Body of pancreas (tissue), 4 donors: ENCODE results near the gene CACTIN.
A peak's percentile ranks its signal among the peaks of the same experiment; 100 is the strongest.

Experiments
- POLR2A ChIP-seq, 3 donors: fragments of 450-650 bp; IDR thresholded peaks; one replicate each; pipeline ENCODE4 v1.6.1; 2016; ENCODE audit warnings: antibody characterized with exemption in 3 of 3, mild to moderate bottlenecking in 2 of 3
- TF ChIP-seq, protein P1 (sequence below), 7 experiments: fragments of 450-650 bp in 4 of 7; fragments of 200-600 bp in 3 of 7; sonication (generic) in 3 of 7; IDR thresholded peaks; one replicate each; pipeline ENCODE4 v1.5.1; 2016 to 2019; ENCODE audit warnings: antibody characterized with exemption in 7 of 7

DNA sequence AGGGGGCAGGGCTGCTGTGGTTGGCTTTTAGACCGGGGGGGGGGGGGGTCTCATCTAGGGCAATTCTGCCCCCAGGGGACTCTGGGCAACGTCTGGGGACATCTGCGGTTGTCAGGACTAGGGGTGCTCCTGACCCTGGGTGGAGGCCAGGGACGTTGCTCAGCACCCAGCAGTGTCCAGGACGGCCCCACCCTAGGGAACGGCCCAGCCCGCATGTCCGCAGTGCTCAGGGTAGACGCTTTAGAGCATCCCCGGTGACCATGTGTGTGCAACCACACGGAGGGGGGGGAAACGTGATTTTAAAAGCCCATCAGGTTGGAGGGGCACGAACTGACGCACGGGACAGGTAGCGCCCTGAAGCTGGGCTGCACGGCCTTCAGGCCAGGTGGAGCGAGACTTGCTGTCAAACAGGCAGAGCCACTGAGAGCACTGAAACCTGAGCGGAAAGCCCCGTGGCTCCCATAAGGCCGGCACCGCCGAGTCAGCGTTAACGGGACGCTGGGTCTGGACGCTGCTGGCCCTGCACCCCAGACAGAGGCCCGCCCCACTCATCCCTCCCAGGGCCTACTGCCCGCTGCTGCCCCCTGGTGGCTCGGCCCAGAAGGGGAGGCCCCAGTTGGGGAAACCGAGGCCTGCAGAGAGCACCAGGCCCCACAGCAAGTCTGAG, 8.3 kb downstream of the CACTIN start:
- TF ChIP-seq, protein P1, sequence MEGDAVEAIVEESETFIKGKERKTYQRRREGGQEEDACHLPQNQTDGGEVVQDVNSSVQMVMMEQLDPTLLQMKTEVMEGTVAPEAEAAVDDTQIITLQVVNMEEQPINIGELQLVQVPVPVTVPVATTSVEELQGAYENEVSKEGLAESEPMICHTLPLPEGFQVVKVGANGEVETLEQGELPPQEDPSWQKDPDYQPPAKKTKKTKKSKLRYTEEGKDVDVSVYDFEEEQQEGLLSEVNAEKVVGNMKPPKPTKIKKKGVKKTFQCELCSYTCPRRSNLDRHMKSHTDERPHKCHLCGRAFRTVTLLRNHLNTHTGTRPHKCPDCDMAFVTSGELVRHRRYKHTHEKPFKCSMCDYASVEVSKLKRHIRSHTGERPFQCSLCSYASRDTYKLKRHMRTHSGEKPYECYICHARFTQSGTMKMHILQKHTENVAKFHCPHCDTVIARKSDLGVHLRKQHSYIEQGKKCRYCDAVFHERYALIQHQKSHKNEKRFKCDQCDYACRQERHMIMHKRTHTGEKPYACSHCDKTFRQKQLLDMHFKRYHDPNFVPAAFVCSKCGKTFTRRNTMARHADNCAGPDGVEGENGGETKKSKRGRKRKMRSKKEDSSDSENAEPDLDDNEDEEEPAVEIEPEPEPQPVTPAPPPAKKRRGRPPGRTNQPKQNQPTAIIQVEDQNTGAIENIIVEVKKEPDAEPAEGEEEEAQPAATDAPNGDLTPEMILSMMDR (IDR thresholded peaks at IDR 0.05): peak; percentile 62 to 81 (median 74)
- TF ChIP-seq POLR2A (IDR thresholded peaks at IDR 0.05): no peak
